Thyroid gland (tissue), 4 donors: ENCODE results near the gene SCAF8.

Experiments
- POLR2A ChIP-seq, 2 donors: fragments of 450-650 bp; IDR thresholded peaks; one replicate each; pipeline ENCODE4 v1.6.1; 2017; ENCODE audit warnings: antibody characterized with exemption in 2 of 2, mild to moderate bottlenecking in 2 of 2, moderate library complexity in 1 of 2
- TF ChIP-seq, protein P1 (sequence below), 6 experiments: fragments of 200-600 bp in 3 of 6; fragments of 450-650 bp in 3 of 6; sonication (generic) in 3 of 6; IDR thresholded peaks; one replicate each; pipeline ENCODE4 v1.5.1; 2016 to 2019; ENCODE audit warnings: antibody characterized with exemption in 6 of 6, mild to moderate bottlenecking in 2 of 6, inconsistent platforms in 1 of 6, moderate library complexity in 1 of 6

DNA sequence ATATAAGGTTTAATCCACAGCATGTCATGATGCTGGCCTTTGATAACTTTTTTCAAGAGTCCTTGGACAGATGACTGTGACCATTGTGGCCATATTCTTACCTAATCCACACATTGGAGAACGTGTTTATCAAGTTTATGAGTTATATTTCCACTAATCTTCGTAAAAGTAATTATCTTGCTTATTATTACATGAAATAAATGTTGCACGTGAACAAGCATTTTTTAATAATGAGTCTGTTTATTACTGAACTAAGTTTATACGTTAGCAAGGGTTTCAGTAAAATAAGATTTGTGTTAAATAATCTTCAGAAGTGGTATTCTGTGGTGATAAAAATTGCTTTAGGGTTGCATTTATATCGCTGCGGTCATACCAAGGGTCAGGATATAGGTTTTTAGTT is 107.1 kb downstream of the SCAF8 start:
- no peak for TF ChIP-seq POLR2A (IDR thresholded peaks at IDR 0.05)
- TF ChIP-seq, protein P1, sequence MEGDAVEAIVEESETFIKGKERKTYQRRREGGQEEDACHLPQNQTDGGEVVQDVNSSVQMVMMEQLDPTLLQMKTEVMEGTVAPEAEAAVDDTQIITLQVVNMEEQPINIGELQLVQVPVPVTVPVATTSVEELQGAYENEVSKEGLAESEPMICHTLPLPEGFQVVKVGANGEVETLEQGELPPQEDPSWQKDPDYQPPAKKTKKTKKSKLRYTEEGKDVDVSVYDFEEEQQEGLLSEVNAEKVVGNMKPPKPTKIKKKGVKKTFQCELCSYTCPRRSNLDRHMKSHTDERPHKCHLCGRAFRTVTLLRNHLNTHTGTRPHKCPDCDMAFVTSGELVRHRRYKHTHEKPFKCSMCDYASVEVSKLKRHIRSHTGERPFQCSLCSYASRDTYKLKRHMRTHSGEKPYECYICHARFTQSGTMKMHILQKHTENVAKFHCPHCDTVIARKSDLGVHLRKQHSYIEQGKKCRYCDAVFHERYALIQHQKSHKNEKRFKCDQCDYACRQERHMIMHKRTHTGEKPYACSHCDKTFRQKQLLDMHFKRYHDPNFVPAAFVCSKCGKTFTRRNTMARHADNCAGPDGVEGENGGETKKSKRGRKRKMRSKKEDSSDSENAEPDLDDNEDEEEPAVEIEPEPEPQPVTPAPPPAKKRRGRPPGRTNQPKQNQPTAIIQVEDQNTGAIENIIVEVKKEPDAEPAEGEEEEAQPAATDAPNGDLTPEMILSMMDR (IDR thresholded peaks at IDR 0.05) = no peak
